ENCODE measurements around the gene GASK1A. TPM values are rescaled to one million over a fixed set of nuclear protein-coding genes. Genes with fewer than 3 reads are reported as not detected.

Gene GASK1A
- total and polyA plus RNA-seq, 10 of the 15 experiments (the other 5 are each of a cell fraction or from before 2014, with no cell fraction given), result 0.18 TPM; not detected in 9

GRCh38 chr3:42936157-42936981 is 42.7 kb upstream of the GASK1A start:
- in situ Hi-C loops (cut with MboI) (no loop called here), intact Hi-C loops (cut with micrococcal nuclease; ENCODE audit: unreplicated experiment) (no loop called here)
- Histone ChIP-seq H4K20me1 (ENCODE audit: control insufficient read depth, insufficient read depth) (no peaks in the 10 kb centered on the region), H3K9me3 (replicated peaks; ENCODE audit: control insufficient read depth, insufficient read depth, low read length) (no peaks in the 10 kb centered on the region), H3K9ac (ENCODE audit: control insufficient read depth, insufficient read depth, low read length) (no peak overlapping the region), H3K36me3 (ENCODE audit: control insufficient read depth in 2 of 2, insufficient read depth in 2 of 2, low read length in 1 of 2) (no peaks in the 10 kb centered on the region), H3K27me3 (replicated peaks in 1 of 2; ENCODE audit: control insufficient read depth in 2 of 2, insufficient read depth in 2 of 2, low read length in 1 of 2) (no peaks in the 10 kb centered on the region), H3K79me2 (ENCODE audit: control insufficient read depth, insufficient read depth, low read length) (no peaks in the 10 kb centered on the region), H3K4me3 (no peak overlapping the region), H3K4me2 (ENCODE audit: control insufficient read depth, insufficient read depth) (no peak overlapping the region), H3K4me1 (ENCODE audit: control insufficient read depth, insufficient read depth, low read length) (no peaks in the 10 kb centered on the region), H2AFZ (ENCODE audit: control insufficient read depth, low read depth, low read length) (no peak overlapping the region), H3K27ac (ENCODE audit: control insufficient read depth, insufficient read depth) (no peak overlapping the region)
- ATAC-seq (no peak), FAIRE-seq (no peak), DNase-seq (ENCODE audit: low read depth, low spot score) (no peak)
- ChIA-PET CTCF (no interaction called here), POLR2A (no interaction called here), RAD21 (ENCODE audit: unreplicated experiment) (no interaction called here), SMC1A (ENCODE audit: uncharacterized antibody, unreplicated experiment) (no interaction called here)
- TF ChIP-seq YBX1 (IDR thresholded peaks at IDR 0.05) (no peak), KAT2A (conservative IDR thresholded peaks at IDR 0.05; ENCODE audit: control insufficient read depth, low read depth, low read length) (no peak), USF1 (IDR thresholded peaks at IDR 0.05; ENCODE audit: borderline replicate concordance, extremely low read length, insufficient read depth, low read depth, low read length) (no peak), BCLAF1 (IDR thresholded peaks at IDR 0.05) (no peak), RAD51 (IDR thresholded peaks at IDR 0.05) (no peak), YY1 (IDR thresholded peaks at IDR 0.05; ENCODE audit: low read depth, low read length) (no peak), USF2 (IDR thresholded peaks at IDR 0.05; ENCODE audit: borderline replicate concordance, low read depth, low read length) (no peak), SP1 (IDR thresholded peaks at IDR 0.05; ENCODE audit: low read depth, low read length) (no peak), ZBTB40 (IDR thresholded peaks at IDR 0.05; ENCODE audit: borderline replicate concordance) (no peak), PAX5 (IDR thresholded peaks at IDR 0.05; ENCODE audit: borderline replicate concordance, low read depth, low read length) (no peak), RUNX3 (IDR thresholded peaks at IDR 0.05; ENCODE audit: low read length) (no peak), WRNIP1 (IDR thresholded peaks at IDR 0.05; ENCODE audit: borderline replicate concordance, low read depth, low read length) (no peak), TAF1 (IDR thresholded peaks at IDR 0.05; ENCODE audit: borderline replicate concordance, low read depth, low read length) (no peak)
- WGBS (ENCODE audit: insufficient coverage, insufficient replicate concordance, low lambda C conversion rate, missing lambda C conversion rate), result 57% methylated on average over 43 of the region's 43 CpGs
- BruUV-seq (replicated peaks), result no TSS peak

Measured in GM12878 (cell line).